ENCODE measurements around the gene IPO4. TPM values are rescaled to one million over a fixed set of nuclear protein-coding genes. Genes with fewer than 3 reads are reported as not detected.
A peak's percentile ranks its signal among the peaks of the same experiment; 100 is the strongest.
"Not testable (repeated sequence)": the region's sequence is repeated elsewhere in the genome, so short reads cannot be mapped to it uniquely, and the experiment has no call there.

Gene IPO4
- polyA plus RNA-seq (2014; cell fraction: cytosol; rRNA removed) = 33.0 and 37.8 TPM in 2 replicates
- 70.3 and 80.5 TPM in 2 replicates for polyA plus RNA-seq (2014; cell fraction: nucleus; rRNA removed)

GRCh38 chr14:24188251-24189058, at the start of gene IPO4:
TSS of gene IPO4 (minus strand) at chr14:24188816. CDS start at chr14:24188787, 29 bp downstream.
- DNase-seq (ENCODE audit: low spot score) = peak; percentile 97

GRCh38 chr14:24238123-24238522, 49.5 kb upstream of the IPO4 start:
- DNase-seq (ENCODE audit: low spot score) = no peak

GRCh38 chr14:24237463-24237955, 48.9 kb upstream of the IPO4 start:
- no peak for DNase-seq (ENCODE audit: low spot score)

- no peak for DNase-seq (ENCODE audit: low spot score)
Observed at GRCh38 chr14:24236689-24237462, 48.3 kb upstream of the IPO4 start.

GRCh38 chr14:24235804-24236688, 47.4 kb upstream of the IPO4 start:
- DNase-seq (ENCODE audit: low spot score) = no peak

GRCh38 chr14:24234095-24235005, 45.7 kb upstream of the IPO4 start:
- DNase-seq (ENCODE audit: low spot score) = no peak

GRCh38 chr14:24233538-24233866, 44.9 kb upstream of the IPO4 start:
- no peak for DNase-seq (ENCODE audit: low spot score)

GRCh38 chr14:24232645-24233537, 44.3 kb upstream of the IPO4 start, which contains the start of gene GMPR2:
TSS of gene GMPR2 (plus strand) at chr14:24232929. CDS start at chr14:24233254, 325 bp downstream.
- DNase-seq (ENCODE audit: low spot score) = no peak

GRCh38 chr14:24232121-24232644, 43.6 kb upstream of the IPO4 start, which contains the start of gene NEDD8:
TSS of gene NEDD8 (minus strand) at chr14:24232367. CDS start at chr14:24232267, 100 bp downstream.
- DNase-seq (ENCODE audit: low spot score) = peak; percentile 90

GRCh38 chr14:24231263-24232120, 42.9 kb upstream of the IPO4 start:
- DNase-seq (ENCODE audit: low spot score) = no peak

GRCh38 chr14:24228902-24229301, 40.3 kb upstream of the IPO4 start:
- DNase-seq (ENCODE audit: low spot score) = no peak

- no peak for DNase-seq (ENCODE audit: low spot score)
Observed at GRCh38 chr14:24226473-24226872, 37.9 kb upstream of the IPO4 start.

GRCh38 chr14:24224618-24225071, 36.0 kb upstream of the IPO4 start:
- DNase-seq (ENCODE audit: low spot score) = no peak

- DNase-seq (ENCODE audit: low spot score) = not testable (repeated sequence)
Observed at GRCh38 chr14:24222987-24223386, 34.4 kb upstream of the IPO4 start.

GRCh38 chr14:24219521-24219920, 30.9 kb upstream of the IPO4 start:
- DNase-seq (ENCODE audit: low spot score) = no peak

- no peak for DNase-seq (ENCODE audit: low spot score)
Observed at GRCh38 chr14:24219080-24219479, 30.5 kb upstream of the IPO4 start.

- DNase-seq (ENCODE audit: low spot score) = not testable (repeated sequence)
Observed at GRCh38 chr14:24216876-24217275, 28.3 kb upstream of the IPO4 start.

- DNase-seq (ENCODE audit: low spot score) = no peak
Observed at GRCh38 chr14:24216345-24216699, 27.7 kb upstream of the IPO4 start.

Data from SK-N-DZ (cell line).